Measurements from ENCODE around the gene BEST4. TPM values are rescaled to one million over a fixed set of nuclear protein-coding genes. Genes with fewer than 3 reads are reported as not detected.
"Not testable (repeated sequence)": the region's sequence is repeated elsewhere in the genome, so short reads cannot be mapped to it uniquely, and the experiment has no call there.

BEST4 gene
- total RNA-seq, 1 experiment from 2014 or later: 0.35 TPM

DNA sequence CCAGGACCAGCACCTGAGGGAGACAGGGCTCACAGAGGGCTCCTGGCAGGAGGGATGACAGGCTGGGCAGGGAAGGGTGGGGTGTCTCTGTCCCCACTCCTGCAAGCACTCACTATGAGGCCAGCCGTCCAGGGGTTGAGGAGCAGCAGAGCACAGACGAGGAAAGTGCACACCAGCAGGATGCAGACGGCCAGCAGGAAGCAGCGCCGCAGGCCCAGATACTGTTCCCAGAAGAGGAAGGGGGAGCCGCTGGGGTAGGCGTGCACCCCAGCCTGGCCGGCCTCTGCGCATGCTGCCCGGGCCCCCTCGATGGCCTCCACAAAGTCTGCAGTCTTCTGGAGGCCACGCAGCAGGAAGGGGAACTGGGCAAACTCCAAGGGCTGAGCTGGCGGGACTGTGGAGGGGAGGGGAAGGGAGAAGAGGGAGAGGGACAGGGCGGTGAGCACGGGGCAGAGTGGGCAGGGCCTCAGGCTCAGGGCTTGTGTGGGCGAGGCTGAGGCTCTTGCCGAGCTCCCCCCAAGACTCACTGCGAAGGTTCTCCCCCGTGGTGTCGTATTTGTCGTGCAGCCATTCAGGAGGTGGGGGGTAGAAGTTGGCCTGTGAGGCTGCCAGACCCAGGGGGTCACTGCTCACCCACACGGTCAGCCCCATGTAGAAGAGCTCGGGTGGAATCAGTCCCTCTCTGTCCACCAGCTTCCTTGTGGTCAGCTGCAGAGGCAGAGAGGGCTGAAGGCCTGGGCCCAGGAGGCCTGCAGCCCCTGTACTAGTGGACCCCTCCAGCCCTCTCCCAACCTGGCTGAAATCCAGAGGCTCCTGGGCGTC lies 38.6 kb upstream of the BEST4 start:
- Mint-ChIP-seq H3K9me3 (ENCODE audit: unreplicated experiment) (no peaks in the 10 kb centered on the region), H3K36me3 (ENCODE audit: insufficient read depth, unreplicated experiment) (peaks cover 13% of the 10 kb centered on the region), H3K27ac (ENCODE audit: low read depth, unreplicated experiment) (no peak overlapping the region), H3K4me1 (ENCODE audit: insufficient read depth, unreplicated experiment) (no peaks in the 10 kb centered on the region), H3K27me3 (ENCODE audit: insufficient read depth, unreplicated experiment) (no peaks in the 10 kb centered on the region), H3K4me3 (ENCODE audit: unreplicated experiment) (no peak overlapping the region)
- TF ChIP-seq, protein P1, sequence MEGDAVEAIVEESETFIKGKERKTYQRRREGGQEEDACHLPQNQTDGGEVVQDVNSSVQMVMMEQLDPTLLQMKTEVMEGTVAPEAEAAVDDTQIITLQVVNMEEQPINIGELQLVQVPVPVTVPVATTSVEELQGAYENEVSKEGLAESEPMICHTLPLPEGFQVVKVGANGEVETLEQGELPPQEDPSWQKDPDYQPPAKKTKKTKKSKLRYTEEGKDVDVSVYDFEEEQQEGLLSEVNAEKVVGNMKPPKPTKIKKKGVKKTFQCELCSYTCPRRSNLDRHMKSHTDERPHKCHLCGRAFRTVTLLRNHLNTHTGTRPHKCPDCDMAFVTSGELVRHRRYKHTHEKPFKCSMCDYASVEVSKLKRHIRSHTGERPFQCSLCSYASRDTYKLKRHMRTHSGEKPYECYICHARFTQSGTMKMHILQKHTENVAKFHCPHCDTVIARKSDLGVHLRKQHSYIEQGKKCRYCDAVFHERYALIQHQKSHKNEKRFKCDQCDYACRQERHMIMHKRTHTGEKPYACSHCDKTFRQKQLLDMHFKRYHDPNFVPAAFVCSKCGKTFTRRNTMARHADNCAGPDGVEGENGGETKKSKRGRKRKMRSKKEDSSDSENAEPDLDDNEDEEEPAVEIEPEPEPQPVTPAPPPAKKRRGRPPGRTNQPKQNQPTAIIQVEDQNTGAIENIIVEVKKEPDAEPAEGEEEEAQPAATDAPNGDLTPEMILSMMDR (IDR thresholded peaks at IDR 0.05; ENCODE audit: unreplicated experiment): no peak
- intact Hi-C loops (cut with micrococcal nuclease): no loop called here
- ChIA-PET POLR2A (interaction anchor here (0.7 to 0.8 kb wide), 2 partner anchors 11 to 51 kb away, joined by 3 read pairs; partner anchors contain the start of gene RPS8), CTCF (interaction anchor here (0.5 to 1.6 kb wide), 6 partner anchors 9 to 665 kb away, joined by 3 read pairs; partner anchors contain the start of gene TESK2)
- no peak for DNase-seq (ENCODE audit: unreplicated experiment)
- no TSS peak for BruUV-seq (replicated peaks)

GRCh38 chr1:44824392-44824791 lies 36.4 kb upstream of the BEST4 start:
- H3K27me3 Mint-ChIP-seq (ENCODE audit: insufficient read depth, unreplicated experiment); H3K4me3 Mint-ChIP-seq (ENCODE audit: unreplicated experiment); CTCF ChIA-PET; intact Hi-C loops (cut with micrococcal nuclease); BruUV-seq (replicated peaks); H3K27ac Mint-ChIP-seq (ENCODE audit: low read depth, unreplicated experiment); H3K9me3 Mint-ChIP-seq (ENCODE audit: unreplicated experiment); DNase-seq (ENCODE audit: unreplicated experiment): not testable (repeated sequence)
- POLR2A ChIA-PET: interaction anchor here (0.9 to 1.4 kb wide), 2 partner anchors 24 to 95 kb away, joined by 3 read pairs; partner anchors contain the start of gene PLK3
- Mint-ChIP-seq H3K36me3 (ENCODE audit: insufficient read depth, unreplicated experiment) (peaks cover 26% of the 10 kb centered on the region), H3K4me1 (ENCODE audit: insufficient read depth, unreplicated experiment) (peaks cover 12% of the 10 kb centered on the region)

DNA sequence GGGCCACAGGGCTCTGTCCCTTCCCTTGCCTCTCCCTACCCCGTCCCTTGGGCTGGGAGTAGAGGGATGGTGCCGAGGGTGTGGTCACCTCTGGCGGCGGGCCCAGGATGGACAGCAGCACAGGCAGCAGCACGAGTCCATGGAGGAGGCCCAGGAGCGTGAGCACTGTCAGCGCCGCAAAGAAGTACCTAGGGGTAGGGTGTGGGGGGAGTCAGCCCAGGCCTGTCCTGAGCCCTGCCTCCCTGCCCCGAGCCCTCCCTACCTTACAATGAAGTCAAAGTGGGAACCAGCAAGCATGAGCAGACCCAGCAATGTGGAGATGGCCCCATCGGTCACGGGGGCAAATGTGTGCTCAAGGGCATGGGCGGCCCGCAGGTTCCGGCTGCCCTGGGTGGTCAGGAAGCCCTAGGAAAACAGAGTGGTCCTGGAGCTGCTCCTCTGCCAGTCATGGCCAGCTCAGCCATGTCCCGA lies 35.0 kb upstream of the BEST4 start:
- H3K4me1 Mint-ChIP-seq (ENCODE audit: insufficient read depth, unreplicated experiment): peaks cover 19% of the 10 kb centered on the region
- POLR2A ChIA-PET: interaction anchor here (0.9 to 7.0 kb wide), 5 partner anchors 8 to 668 kb away, joined by 3 to 79 read pairs (median 3); partner anchors contain the start of genes BTBD19, DYNLT4, PLK3 and TESK2
- H3K27ac Mint-ChIP-seq (ENCODE audit: low read depth, unreplicated experiment): no peak overlapping the region
- H3K27me3 Mint-ChIP-seq (ENCODE audit: insufficient read depth, unreplicated experiment): no peaks in the 10 kb centered on the region
- CTCF ChIA-PET: interaction anchor here (0.6 to 0.8 kb wide), 3 partner anchors 36 to 229 kb away, joined by 3 read pairs; no protein-coding TSS in a partner anchor
- H3K4me3 Mint-ChIP-seq (ENCODE audit: unreplicated experiment): no peak overlapping the region
- peaks cover 27% of the 10 kb centered on the region for H3K36me3 Mint-ChIP-seq (ENCODE audit: insufficient read depth, unreplicated experiment)
- intact Hi-C loops (cut with micrococcal nuclease): no loop called here
- H3K9me3 Mint-ChIP-seq (ENCODE audit: unreplicated experiment): no peaks in the 10 kb centered on the region
- TF ChIP-seq, protein P1 (IDR thresholded peaks at IDR 0.05; ENCODE audit: unreplicated experiment): no peak
- BruUV-seq (replicated peaks): no TSS peak
- DNase-seq (ENCODE audit: unreplicated experiment): no peak

DNA sequence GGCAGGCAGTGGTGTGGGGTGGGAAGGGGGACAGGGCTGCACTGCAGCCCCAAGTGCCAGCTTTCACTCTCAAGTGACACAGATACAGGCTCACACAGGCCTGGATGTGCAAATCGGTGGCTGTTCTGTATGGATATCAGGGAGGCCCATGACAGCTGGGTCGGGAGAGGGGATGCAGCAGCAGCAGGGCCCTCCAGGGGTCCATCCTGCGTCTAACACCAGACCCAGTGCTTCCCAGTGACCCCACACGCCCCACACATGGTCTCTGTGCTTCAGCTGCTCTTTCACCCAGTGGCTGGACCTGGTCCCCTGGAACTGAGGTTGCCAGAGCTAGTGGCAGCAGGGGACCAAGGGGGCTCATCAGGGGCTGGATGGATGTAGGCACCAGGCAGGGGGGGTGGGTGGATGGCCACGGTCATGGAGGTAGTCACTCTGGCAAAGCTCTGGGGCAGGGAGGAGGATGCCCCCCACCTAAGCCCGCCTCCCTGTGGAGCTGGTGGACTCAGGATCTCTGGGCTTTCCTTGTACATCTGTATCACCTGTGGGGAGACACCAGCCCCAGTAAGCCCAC lies 34.2 kb upstream of the BEST4 start:
- intact Hi-C loops (cut with micrococcal nuclease): no loop called here
- Mint-ChIP-seq H3K9me3 (ENCODE audit: unreplicated experiment) (no peaks in the 10 kb centered on the region), H3K36me3 (ENCODE audit: insufficient read depth, unreplicated experiment) (peaks cover 27% of the 10 kb centered on the region), H3K27me3 (ENCODE audit: insufficient read depth, unreplicated experiment) (no peaks in the 10 kb centered on the region), H3K4me1 (ENCODE audit: insufficient read depth, unreplicated experiment) (peaks cover 27% of the 10 kb centered on the region), H3K27ac (ENCODE audit: low read depth, unreplicated experiment) (no peak overlapping the region), H3K4me3 (ENCODE audit: unreplicated experiment) (no peak overlapping the region)
- BruUV-seq (replicated peaks): no TSS peak
- no peak for DNase-seq (ENCODE audit: unreplicated experiment)
- TF ChIP-seq, protein P1 (IDR thresholded peaks at IDR 0.05; ENCODE audit: unreplicated experiment): no peak
- ChIA-PET POLR2A (interaction anchor here (0.7 to 7.0 kb wide), 8 partner anchors 14 to 695 kb away, joined by 3 to 79 read pairs (median 3); partner anchors contain the start of genes BTBD19, DYNLT4, HECTD3 and PLK3), CTCF (interaction anchor here (0.6 to 2.5 kb wide), 4 partner anchors 13 to 527 kb away, joined by 3 to 13 read pairs (median 4); partner anchors contain the start of gene EIF2B3)
